Smooth muscle cell (in vitro differentiated cells): ENCODE data around the gene ATP10D. TPM values are rescaled to one million over a fixed set of nuclear protein-coding genes. Genes with fewer than 3 reads are reported as not detected.

Source experiments
- DNase-seq: peaks from one replicate; lab custom pipeline; 2025; ENCODE audit not compliant: unreplicated experiment; lab: John Stamatoyannopoulos, UW
- H2AFZ ChIP-seq: fragments of 200-600 bp; sonication (generic); 2 replicates; pipeline ENCODE4 v1.6.0; 2016; ENCODE audit warnings: antibody characterized with exemption, low read depth, mild to moderate bottlenecking
- H3F3A ChIP-seq: fragments of 200-600 bp; sonication (generic); 2 replicates; pipeline ENCODE4 v1.6.0; 2017; ENCODE audit warnings: antibody characterized with exemption, low read depth
- H3K27ac ChIP-seq: fragments of 200-600 bp; sonication (generic); 2 replicates; pipeline ENCODE4 v1.5.1; 2016; ENCODE audit warnings: low read depth, mild to moderate bottlenecking
- H3K27me3 ChIP-seq: fragments of 200-600 bp; sonication (generic); 2 replicates; pipeline ENCODE4 v1.6.1; 2016; ENCODE audit warnings: low read depth, mild to moderate bottlenecking
- H3K36me3 ChIP-seq: fragments of 200-600 bp; sonication (generic); 2 replicates; pipeline ENCODE4 v1.5.1; 2016; ENCODE audit warnings: low read depth
- H3K4me1 ChIP-seq: fragments of 200-600 bp; sonication (generic); 2 replicates; pipeline ENCODE4 v1.5.1; 2016; ENCODE audit warnings: low read depth
- H3K4me2 ChIP-seq: fragments of 200-600 bp; sonication (generic); 2 replicates; pipeline ENCODE4 v1.6.0; 2016; ENCODE audit warnings: mild to moderate bottlenecking
- H3K4me3 ChIP-seq: fragments of 200-600 bp; sonication (generic); 2 replicates; pipeline ENCODE4 v1.5.1; 2016; ENCODE audit warnings: mild to moderate bottlenecking
- H3K79me2 ChIP-seq: fragments of 200-600 bp; sonication (generic); 2 replicates; pipeline ENCODE4 v1.6.0; 2016; ENCODE audit warnings: low read depth, mild to moderate bottlenecking
- H3K9ac ChIP-seq: fragments of 200-600 bp; sonication (generic); 2 replicates; pipeline ENCODE4 v1.6.0; 2016; ENCODE audit warnings: low read depth
- H3K9me3 ChIP-seq: fragments of 200-600 bp; sonication (generic); replicated peaks from 2 replicates; pipeline ENCODE4 v1.5.1; 2016; ENCODE audit warnings: low read depth
- H4K20me1 ChIP-seq: fragments of 200-600 bp; sonication (generic); 2 replicates; pipeline ENCODE4 v1.6.0; 2016; ENCODE audit warnings: low read depth
- CTCF ChIP-seq: fragments of 200-600 bp; sonication (generic); IDR thresholded peaks from 2 replicates; pipeline ENCODE4 v1.5.1; 2017; ENCODE audit warnings: borderline replicate concordance, mild to moderate bottlenecking, antibody characterized with exemption; ENCODE audit not compliant: insufficient read depth, poor library complexity, severe bottlenecking
- WGBS: methylation state at CpG from one replicate; pipeline ENCODE4 v1.1.7; 2016; ENCODE audit warnings: low lambda C conversion rate; 5-methylcytosine and 5-hydroxymethylcytosine counted together
- polyA plus RNA-seq: library from polyadenylated mRNA; unstranded; fragments of >200 nt; fragmentation: Nextera tagmentation; extraction: Ambion mirVana; gene quantifications from 2 replicates; pipeline ENCODE4 v1.2.1, GENCODE V29; 2016
- total RNA-seq: library from RNA; depleted of rRNA; stranded (reverse); fragments of >200 nt; gene quantifications from 2 replicates; pipeline ENCODE4 v1.2.3, GENCODE V29; 2014

ATP10D gene
- total and polyA plus RNA-seq, 2 experiments from 2014 or later, result 8.6 to 28.4 TPM

- peak overlapping the region; percentile 32 for H2AFZ ChIP-seq
These were observed 18.9 kb upstream of the ATP10D start for GRCh38 chr4:47466056-47466785.

GRCh38 chr4:47468706-47469365, 16.2 kb upstream of the ATP10D start:
- H3K4me2 ChIP-seq, result peak overlapping the region; percentile 37
- H3K27ac ChIP-seq, result peak overlapping the region; percentile 57
- DNase-seq, result no peak

More at GRCh38 chr4:47466056-47466785, 18.9 kb upstream of the ATP10D start:
- no peaks in the 10 kb centered on the region for H3K27me3 ChIP-seq
- H3K4me1 ChIP-seq, result peaks cover 16% of the 10 kb centered on the region
- H3K79me2 ChIP-seq, result no peaks in the 10 kb centered on the region
- H3K9me3 ChIP-seq, result no peaks in the 10 kb centered on the region
- no peak for TF ChIP-seq CTCF
- no peak overlapping the region for H3K27ac ChIP-seq
- H3K4me3 ChIP-seq, result no peak overlapping the region
- H3K4me2 ChIP-seq, result no peak overlapping the region
- DNase-seq, result no peak
- no peaks in the 10 kb centered on the region for H4K20me1 ChIP-seq
- WGBS, result 37% methylated on average over 2 of the region's 2 CpGs
- no peak overlapping the region for H3K9ac ChIP-seq
- H3F3A ChIP-seq, result no peaks in the 10 kb centered on the region
- H3K36me3 ChIP-seq, result no peaks in the 10 kb centered on the region

GRCh38 chr4:47469951-47470350, 15.1 kb upstream of the ATP10D start:
- no peak overlapping the region for H2AFZ ChIP-seq
- H3K36me3 ChIP-seq, result no peaks in the 10 kb centered on the region
- H3F3A ChIP-seq, result no peaks in the 10 kb centered on the region
- peaks cover 11% of the 10 kb centered on the region for H3K4me1 ChIP-seq
- H3K27me3 ChIP-seq, result no peaks in the 10 kb centered on the region
- H3K9ac ChIP-seq, result no peak overlapping the region
- H3K79me2 ChIP-seq, result no peaks in the 10 kb centered on the region
- WGBS, result 79% methylated on average over 3 of the region's 3 CpGs
- H3K4me2 ChIP-seq, result peak overlapping the region; percentile 37
- peak overlapping the region; percentile 57 for H3K27ac ChIP-seq
- H3K4me3 ChIP-seq, result no peak overlapping the region
- no peak for DNase-seq
- H4K20me1 ChIP-seq, result no peaks in the 10 kb centered on the region
- no peaks in the 10 kb centered on the region for H3K9me3 ChIP-seq
- TF ChIP-seq CTCF, result no peak

More at GRCh38 chr4:47468706-47469365, 16.2 kb upstream of the ATP10D start:
- 90% methylated on average over 6 of the region's 6 CpGs for WGBS
- Histone ChIP-seq H3F3A (no peaks in the 10 kb centered on the region), H3K36me3 (no peaks in the 10 kb centered on the region), H3K4me1 (peaks cover 11% of the 10 kb centered on the region), H3K9ac (no peak overlapping the region), H3K9me3 (no peaks in the 10 kb centered on the region), H3K79me2 (no peaks in the 10 kb centered on the region), H2AFZ (no peak overlapping the region), H3K4me3 (no peak overlapping the region), H4K20me1 (no peaks in the 10 kb centered on the region), H3K27me3 (no peaks in the 10 kb centered on the region)
- TF ChIP-seq CTCF, result no peak
